ENCODE measurements around the gene RREB1. TPM values are rescaled to one million over a fixed set of nuclear protein-coding genes. Genes with fewer than 3 reads are reported as not detected.

The RREB1 gene, protein sequence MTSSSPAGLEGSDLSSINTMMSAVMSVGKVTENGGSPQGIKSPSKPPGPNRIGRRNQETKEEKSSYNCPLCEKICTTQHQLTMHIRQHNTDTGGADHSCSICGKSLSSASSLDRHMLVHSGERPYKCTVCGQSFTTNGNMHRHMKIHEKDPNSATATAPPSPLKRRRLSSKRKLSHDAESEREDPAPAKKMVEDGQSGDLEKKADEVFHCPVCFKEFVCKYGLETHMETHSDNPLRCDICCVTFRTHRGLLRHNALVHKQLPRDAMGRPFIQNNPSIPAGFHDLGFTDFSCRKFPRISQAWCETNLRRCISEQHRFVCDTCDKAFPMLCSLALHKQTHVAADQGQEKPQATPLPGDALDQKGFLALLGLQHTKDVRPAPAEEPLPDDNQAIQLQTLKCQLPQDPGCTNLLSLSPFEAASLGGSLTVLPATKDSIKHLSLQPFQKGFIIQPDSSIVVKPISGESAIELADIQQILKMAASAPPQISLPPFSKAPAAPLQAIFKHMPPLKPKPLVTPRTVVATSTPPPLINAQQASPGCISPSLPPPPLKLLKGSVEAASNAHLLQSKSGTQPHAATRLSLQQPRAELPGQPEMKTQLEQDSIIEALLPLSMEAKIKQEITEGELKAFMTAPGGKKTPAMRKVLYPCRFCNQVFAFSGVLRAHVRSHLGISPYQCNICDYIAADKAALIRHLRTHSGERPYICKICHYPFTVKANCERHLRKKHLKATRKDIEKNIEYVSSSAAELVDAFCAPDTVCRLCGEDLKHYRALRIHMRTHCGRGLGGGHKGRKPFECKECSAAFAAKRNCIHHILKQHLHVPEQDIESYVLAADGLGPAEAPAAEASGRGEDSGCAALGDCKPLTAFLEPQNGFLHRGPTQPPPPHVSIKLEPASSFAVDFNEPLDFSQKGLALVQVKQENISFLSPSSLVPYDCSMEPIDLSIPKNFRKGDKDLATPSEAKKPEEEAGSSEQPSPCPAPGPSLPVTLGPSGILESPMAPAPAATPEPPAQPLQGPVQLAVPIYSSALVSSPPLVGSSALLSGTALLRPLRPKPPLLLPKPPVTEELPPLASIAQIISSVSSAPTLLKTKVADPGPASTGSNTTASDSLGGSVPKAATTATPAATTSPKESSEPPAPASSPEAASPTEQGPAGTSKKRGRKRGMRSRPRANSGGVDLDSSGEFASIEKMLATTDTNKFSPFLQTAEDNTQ (N-terminal part only)
- total RNA-seq (10 to 100 TPM; 21.1 to 64.4 (median 53.3) TPM), polyA plus RNA-seq (10 to 100 TPM in 1 of 2 donors, 1 to 10 TPM in 1; 7.3 to 15.1 TPM)
- long read RNA-seq, donor 1, partial matches to known transcripts = 1 of 8 reads
- long read RNA-seq, donor 1, other reads (novel, unspliced or antisense) = 7 of 8 reads
- long read RNA-seq, donor 2 = 0 reads
- long read RNA-seq, donor 3, partial matches to known transcripts = 49 of 55 reads
- long read RNA-seq, donor 3, other reads (novel, unspliced or antisense) = 6 of 55 reads

DNA sequence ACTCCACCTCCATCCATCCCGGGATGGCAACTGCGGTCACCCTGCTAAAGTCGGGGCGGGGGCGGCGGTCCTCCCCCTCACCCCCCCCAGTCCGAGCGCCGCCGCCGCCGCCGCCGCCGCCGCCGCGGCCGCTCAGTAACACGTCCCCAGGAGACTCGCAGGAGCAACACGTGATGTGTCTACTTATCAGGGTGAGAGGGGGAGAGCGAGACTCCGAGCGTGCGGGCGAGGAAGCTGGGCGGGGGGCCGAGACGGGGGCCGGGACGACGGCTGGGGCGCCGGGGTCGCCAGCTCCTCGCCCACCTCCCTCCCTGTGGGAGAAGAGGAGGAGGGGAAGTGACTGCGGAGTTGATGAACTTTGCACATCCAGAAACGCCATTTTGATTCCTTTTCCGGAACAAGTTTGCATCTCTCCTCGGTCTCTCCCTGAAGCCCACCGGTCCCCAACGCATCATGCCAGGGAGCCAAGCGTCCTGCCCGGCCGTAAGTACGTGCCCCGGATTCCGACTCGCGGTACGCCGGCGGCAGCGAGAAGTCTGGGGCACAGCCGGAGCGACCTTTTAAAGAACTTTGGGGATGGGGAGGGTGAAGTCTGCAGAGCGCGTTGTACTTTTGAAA, at the start of gene RREB1:
Gene RREB1, plus strand, starts transcription at position 384 of the 618 bp plus-strand sequence. CDS start 73,951 bp downstream, outside the sequence.
- Histone ChIP-seq H3K27me3 (no peaks in the 10 kb centered on the region), H3K27ac (peak within 1 kb of the TSS; percentile 91 to 97), H3K4me1 (ENCODE audit: insufficient read depth) (peaks cover 5% of the 10 kb centered on the region), H3K4me3 (peak within 1 kb of the TSS; percentile 78), H3K9me3 (no peaks in the 10 kb centered on the region), H3K36me3 (no peaks in the 10 kb centered on the region)
- DNase-seq = peak; percentile 75 to 79 (median 77)
- intact Hi-C loops (cut with DNase I) = loop anchor here in 1 of 4 donors (10.0 kb wide), 1 partner anchor 343 kb away; no protein-coding TSS in a partner anchor
- WGBS, 3 donors = 0 to 1% (median 0%) methylated on average over 37 to 59 of the region's 59 CpGs
- no peak for TF ChIP-seq EP300 (IDR thresholded peaks at IDR 0.05)
- TF ChIP-seq, protein P1, sequence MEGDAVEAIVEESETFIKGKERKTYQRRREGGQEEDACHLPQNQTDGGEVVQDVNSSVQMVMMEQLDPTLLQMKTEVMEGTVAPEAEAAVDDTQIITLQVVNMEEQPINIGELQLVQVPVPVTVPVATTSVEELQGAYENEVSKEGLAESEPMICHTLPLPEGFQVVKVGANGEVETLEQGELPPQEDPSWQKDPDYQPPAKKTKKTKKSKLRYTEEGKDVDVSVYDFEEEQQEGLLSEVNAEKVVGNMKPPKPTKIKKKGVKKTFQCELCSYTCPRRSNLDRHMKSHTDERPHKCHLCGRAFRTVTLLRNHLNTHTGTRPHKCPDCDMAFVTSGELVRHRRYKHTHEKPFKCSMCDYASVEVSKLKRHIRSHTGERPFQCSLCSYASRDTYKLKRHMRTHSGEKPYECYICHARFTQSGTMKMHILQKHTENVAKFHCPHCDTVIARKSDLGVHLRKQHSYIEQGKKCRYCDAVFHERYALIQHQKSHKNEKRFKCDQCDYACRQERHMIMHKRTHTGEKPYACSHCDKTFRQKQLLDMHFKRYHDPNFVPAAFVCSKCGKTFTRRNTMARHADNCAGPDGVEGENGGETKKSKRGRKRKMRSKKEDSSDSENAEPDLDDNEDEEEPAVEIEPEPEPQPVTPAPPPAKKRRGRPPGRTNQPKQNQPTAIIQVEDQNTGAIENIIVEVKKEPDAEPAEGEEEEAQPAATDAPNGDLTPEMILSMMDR (IDR thresholded peaks at IDR 0.05) = no peak
- TF ChIP-seq POLR2A (IDR thresholded peaks at IDR 0.05) = peak; percentile 49

DNA sequence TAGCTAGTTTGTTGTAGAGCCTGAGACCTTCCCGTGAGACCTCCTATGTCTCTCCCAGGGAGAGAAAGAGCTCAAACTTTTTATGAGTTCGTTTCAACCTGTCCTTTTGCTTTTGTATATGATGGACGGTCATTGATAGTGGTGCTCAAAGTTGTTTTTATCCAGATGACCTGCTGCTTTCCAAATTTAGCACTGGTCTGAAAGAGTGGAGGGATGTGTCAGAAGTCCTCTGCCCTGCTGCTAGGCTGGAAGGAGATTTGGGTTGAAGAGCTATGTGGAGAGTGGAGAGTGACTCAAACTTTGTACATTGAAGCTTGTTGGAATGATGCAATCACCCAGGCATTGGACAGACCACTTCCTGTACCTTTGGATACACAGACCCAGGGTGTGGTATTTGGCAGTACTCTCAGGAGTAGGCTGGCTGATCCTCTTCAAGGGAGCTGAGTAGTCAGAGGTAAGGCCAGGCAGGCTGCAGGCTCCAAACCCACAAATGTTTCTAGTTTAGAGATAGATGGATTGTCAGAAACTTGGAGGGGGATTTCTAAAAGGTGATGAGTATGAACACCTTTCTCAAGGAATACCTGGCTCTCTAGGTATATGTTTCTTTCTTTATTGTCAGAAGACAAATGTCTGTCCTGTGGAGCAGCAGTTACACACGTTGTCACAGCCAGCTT, 49.4 kb upstream of the RREB1 start:
- no peaks in the 10 kb centered on the region for H3K4me1 ChIP-seq (ENCODE audit: insufficient read depth)
- intact Hi-C loops (cut with DNase I) = no loop called here
- H3K9me3 ChIP-seq = no peaks in the 10 kb centered on the region
- no peaks in the 10 kb centered on the region for H3K36me3 ChIP-seq
- no peaks in the 10 kb centered on the region for H3K27me3 ChIP-seq
- DNase-seq = no peak
- 82 to 86% (median 84%) methylated on average over 4 of the region's 4 CpGs for WGBS, 3 donors
- H3K4me3 ChIP-seq = no peak overlapping the region
- TF ChIP-seq EP300 (IDR thresholded peaks at IDR 0.05) = no peak
- no peak for TF ChIP-seq POLR2A (IDR thresholded peaks at IDR 0.05)
- TF ChIP-seq, protein P1 (IDR thresholded peaks at IDR 0.05) = no peak
- no peak overlapping the region for H3K27ac ChIP-seq

DNA sequence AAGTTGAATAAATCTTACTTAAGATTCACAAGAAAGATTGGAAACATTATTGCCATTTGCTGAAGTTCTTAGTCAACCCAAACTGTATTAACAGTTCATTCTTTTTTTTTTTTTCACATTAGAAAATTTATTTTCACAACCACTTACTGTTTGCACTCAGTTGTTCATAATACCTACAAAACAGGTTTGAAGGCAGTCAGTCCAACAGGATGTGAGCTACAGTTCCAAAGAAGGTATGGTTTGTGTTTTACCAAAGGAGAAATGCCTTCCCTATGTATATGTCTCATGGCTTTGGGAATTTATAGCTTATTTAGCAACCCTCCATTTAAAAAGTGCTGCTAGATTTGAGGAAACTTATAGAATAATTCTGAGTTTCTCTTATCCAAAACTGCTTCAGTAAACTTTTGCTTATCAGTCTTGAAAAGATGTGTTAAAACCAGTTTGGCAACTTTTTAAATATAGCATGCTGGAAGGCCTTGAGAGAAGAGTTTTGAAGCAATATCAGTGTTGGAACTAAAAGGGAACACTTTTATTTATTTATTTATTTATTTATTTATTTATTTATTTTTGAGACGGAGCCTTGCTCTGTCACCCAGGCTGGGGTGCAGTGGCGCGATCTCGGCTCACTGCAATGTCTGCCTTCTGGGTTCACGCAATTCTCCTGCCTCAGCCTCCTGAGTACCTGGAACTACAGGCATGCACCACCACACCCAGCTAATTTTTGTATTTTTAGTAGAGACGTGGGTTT, 46.8 kb upstream of the RREB1 start:
- intact Hi-C loops (cut with DNase I) = no loop called here
- DNase-seq = no peak
- Histone ChIP-seq H3K4me3 (no peak overlapping the region), H3K9me3 (no peaks in the 10 kb centered on the region), H3K36me3 (no peaks in the 10 kb centered on the region), H3K27ac (no peak overlapping the region), H3K4me1 (ENCODE audit: insufficient read depth) (no peaks in the 10 kb centered on the region), H3K27me3 (no peaks in the 10 kb centered on the region)
- TF ChIP-seq EP300 (IDR thresholded peaks at IDR 0.05) (no peak), POLR2A (IDR thresholded peaks at IDR 0.05) (no peak)
- TF ChIP-seq, protein P1 (IDR thresholded peaks at IDR 0.05) = no peak
- 86 to 91% (median 90%) methylated on average over 6 of the region's 6 CpGs for WGBS, 3 donors
